ENCODE measurements around the gene IGDCC3. TPM values are rescaled to one million over a fixed set of nuclear protein-coding genes. Genes with fewer than 3 reads are reported as not detected.

The IGDCC3 gene
- total RNA-seq, 2 donors from 2014 or later: not detected

- Histone ChIP-seq H3K27me3 (no peaks in the 10 kb centered on the region), H3K27ac (no peak overlapping the region), H3K36me3 (replicated peaks in 1 of 2; ENCODE audit: insufficient read depth in 1 of 2, low read depth in 2 of 2) (no peaks in the 10 kb centered on the region), H3K4me3 (no peak overlapping the region), H3K9me3 (no peaks in the 10 kb centered on the region), H3K4me1 (peaks cover 16% of the 10 kb centered on the region)
- 32 to 48% methylated on average over 15 to 22 of the region's 28 CpGs for WGBS, 2 donors
- DNase-seq (no peak), ATAC-seq (no peak)
- intact Hi-C loops (cut with DNase I): no loop called here
- TF ChIP-seq CTCF (IDR thresholded peaks at IDR 0.05) (no peak), POLR2A (IDR thresholded peaks at IDR 0.05) (no peak)
Observed at GRCh38 chr15:65423150-65423975, 45.6 kb upstream of the IGDCC3 start.

DNA sequence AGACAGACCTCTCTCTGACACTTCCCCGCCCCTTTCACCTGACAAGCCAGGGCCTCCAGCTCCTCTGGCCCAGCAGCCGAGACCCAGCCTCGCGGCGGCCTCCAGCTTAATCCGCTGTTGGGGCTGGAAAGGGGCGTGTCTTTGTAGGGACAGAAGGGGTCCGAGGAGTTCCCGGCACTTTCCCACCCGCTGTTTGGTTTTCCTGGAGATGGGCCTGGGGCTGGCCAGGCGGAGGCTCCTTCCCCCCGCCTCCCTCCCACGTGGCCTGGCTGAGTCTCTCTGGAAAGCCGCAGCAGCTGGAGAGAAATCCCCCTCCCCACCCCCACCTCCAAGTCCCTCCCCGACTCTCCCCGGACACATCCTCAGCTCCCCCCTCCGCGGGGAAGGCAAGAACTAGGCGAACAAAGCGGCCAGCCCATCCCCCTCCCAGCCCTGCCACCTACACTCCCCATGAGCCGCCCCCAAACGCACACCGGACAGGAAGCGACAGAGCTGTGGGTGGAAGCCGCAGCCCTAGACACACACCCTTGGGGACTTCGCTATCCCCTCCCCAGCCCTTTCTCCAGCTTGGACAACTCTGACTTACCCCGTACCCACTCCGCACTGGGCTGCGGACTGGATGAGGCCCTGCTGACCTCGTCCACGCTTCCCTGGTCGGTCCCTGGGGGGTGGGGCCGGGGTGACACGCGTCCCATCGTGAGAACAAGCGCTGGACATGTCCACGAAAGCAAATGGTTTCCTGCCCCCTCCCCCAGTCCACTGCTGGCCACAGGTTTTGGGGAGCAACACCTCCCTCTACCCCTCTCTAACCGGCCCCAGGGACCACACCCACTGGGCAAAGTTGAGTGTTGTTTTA lies 43.8 kb upstream of the IGDCC3 start:
- intact Hi-C loops (cut with DNase I): no loop called here
- ATAC-seq (peak; percentile 25), DNase-seq (peak; percentile 20 to 43 (median 28))
- Histone ChIP-seq H3K27ac (no peak overlapping the region), H3K4me3 (peak overlapping the region in 1 of 2 donors; percentile 13), H3K36me3 (replicated peaks in 1 of 2; ENCODE audit: insufficient read depth in 1 of 2, low read depth in 2 of 2) (no peaks in the 10 kb centered on the region), H3K27me3 (no peaks in the 10 kb centered on the region), H3K9me3 (no peaks in the 10 kb centered on the region), H3K4me1 (peaks cover 16% of the 10 kb centered on the region)
- WGBS, 2 donors: 7 to 9% methylated on average over 28 to 38 of the region's 39 CpGs
- TF ChIP-seq POLR2A (IDR thresholded peaks at IDR 0.05): no peak
- TF ChIP-seq CTCF (IDR thresholded peaks at IDR 0.05): no peak

- no peak overlapping the region for H3K27ac ChIP-seq
- DNase-seq: no peak
- WGBS, 2 donors: 49 to 52% methylated on average over 7 to 17 of the region's 17 CpGs
- no peak for TF ChIP-seq CTCF (IDR thresholded peaks at IDR 0.05)
- TF ChIP-seq POLR2A (IDR thresholded peaks at IDR 0.05): no peak
- H3K36me3 ChIP-seq (replicated peaks in 1 of 2; ENCODE audit: insufficient read depth in 1 of 2, low read depth in 2 of 2): no peaks in the 10 kb centered on the region
- intact Hi-C loops (cut with DNase I): no loop called here
- no peak overlapping the region for H3K4me3 ChIP-seq
- H3K9me3 ChIP-seq: no peaks in the 10 kb centered on the region
- H3K4me1 ChIP-seq: peaks cover 16% of the 10 kb centered on the region
- no peak for ATAC-seq
- H3K27me3 ChIP-seq: no peaks in the 10 kb centered on the region
Observed at GRCh38 chr15:65420975-65421359, 43.2 kb upstream of the IGDCC3 start.

GRCh38 chr15:65418596-65418995 lies 40.8 kb upstream of the IGDCC3 start:
- no peaks in the 10 kb centered on the region for H3K36me3 ChIP-seq (replicated peaks in 1 of 2; ENCODE audit: insufficient read depth in 1 of 2, low read depth in 2 of 2)
- no peak for ATAC-seq
- no peak for DNase-seq
- intact Hi-C loops (cut with DNase I): no loop called here
- H3K4me3 ChIP-seq: no peak overlapping the region
- no peak overlapping the region for H3K27ac ChIP-seq
- 87 to 92% methylated on average over 2 of the region's 2 CpGs for WGBS, 2 donors
- H3K4me1 ChIP-seq: peaks cover 31% of the 10 kb centered on the region
- no peaks in the 10 kb centered on the region for H3K27me3 ChIP-seq
- H3K9me3 ChIP-seq: no peaks in the 10 kb centered on the region
- no peak for TF ChIP-seq CTCF (IDR thresholded peaks at IDR 0.05)

Measured in body of pancreas (tissue), 4 donors.